HEK293 (cell line): Measurements from ENCODE around the gene SUN3.
A peak's percentile ranks its signal among the peaks of the same experiment; 100 is the strongest.

Experiments
- CTCF ChIA-PET: fragments of 350-600 bp; formaldehyde crosslinking; extraction: SDS; loops from one replicate; lab custom pipeline; 2021; ENCODE audit warnings: antibody characterized with exemption; lab: Yijun Ruan, JAX
- POLR2A ChIA-PET: fragments of 300-600 bp; formaldehyde crosslinking; extraction: SDS; loops from one replicate; lab custom pipeline; 2020; ENCODE audit warnings: antibody characterized with exemption, inconsistent platforms; lab: Yijun Ruan, JAX
- H3K27ac ChIP-seq: fragments of 200-500 bp; sonication (Bioruptor generic); 2 replicates; pipeline ENCODE4 v1.5.1; 2014; ENCODE audit warnings: low read depth, low read length, control low read depth, inconsistent platforms; ENCODE audit errors: extremely low read depth
- H3K36me3 ChIP-seq, 2 experiments: fragments of 200-500 bp in 1 of 2; sonication (Bioruptor generic) in 1 of 2; 1 replicate in 1 of 2; 2 replicates in 1 of 2; pipeline ENCODE4 v1.5.1; 2014 to 2017; ENCODE audit warnings: inconsistent platforms in 2 of 2, low read length in 2 of 2; ENCODE audit not compliant: control insufficient read depth in 2 of 2, insufficient read depth in 1 of 2
- H3K4me1 ChIP-seq: fragments of 200-500 bp; sonication (Bioruptor generic); 2 replicates; pipeline ENCODE4 v1.5.1; 2014; ENCODE audit warnings: mild to moderate bottlenecking, low read length, inconsistent platforms; ENCODE audit not compliant: control insufficient read depth, insufficient read depth
- H3K4me3 ChIP-seq: 2 replicates; pipeline ENCODE4 v1.5.1; 2011; ENCODE audit warnings: low read depth, mild to moderate bottlenecking, control low read depth, low read length, moderate library complexity
- H3K9me3 ChIP-seq: fragments of 200-500 bp; sonication (Bioruptor generic); 2 replicates; pipeline ENCODE4 v1.5.1; 2014; ENCODE audit warnings: low read depth, low read length, inconsistent platforms; ENCODE audit not compliant: control insufficient read depth, insufficient read depth
- CTCF ChIP-seq: fragments of 450-650 bp; formaldehyde crosslinking; IDR thresholded peaks from 2 replicates; pipeline ENCODE4 v1.5.1; 2016; ENCODE audit warnings: missing biosample characterization, missing genetic modification characterization
- HIC1 ChIP-seq: fragments of 450-650 bp; formaldehyde crosslinking; IDR thresholded peaks from 2 replicates; pipeline ENCODE4 v1.5.1; 2016; ENCODE audit warnings: missing biosample characterization, missing genetic modification characterization
- PATZ1 ChIP-seq: fragments of 450-650 bp; formaldehyde crosslinking; IDR thresholded peaks from 2 replicates; pipeline ENCODE4 v1.5.1; 2016; ENCODE audit warnings: missing biosample characterization, missing genetic modification characterization
- SALL2 ChIP-seq: fragments of 450-650 bp; formaldehyde crosslinking; IDR thresholded peaks from 2 replicates; pipeline ENCODE4 v1.5.0; 2017; ENCODE audit warnings: missing biosample characterization, mild to moderate bottlenecking, missing genetic modification characterization, borderline replicate concordance
- SCRT2 ChIP-seq: fragments of 450-650 bp; formaldehyde crosslinking; IDR thresholded peaks from 2 replicates; pipeline ENCODE4 v1.5.1; 2016; ENCODE audit warnings: missing biosample characterization, missing genetic modification characterization
- SP2 ChIP-seq: fragments of 450-650 bp; formaldehyde crosslinking; IDR thresholded peaks from 2 replicates; pipeline ENCODE4 v1.5.1; 2016; ENCODE audit warnings: missing biosample characterization, missing genetic modification characterization
- ZBTB7A ChIP-seq: fragments of 450-650 bp; formaldehyde crosslinking; IDR thresholded peaks from 2 replicates; pipeline ENCODE4 v1.5.1; 2016; ENCODE audit warnings: low read depth, missing biosample characterization, missing genetic modification characterization
- ZFHX2 ChIP-seq: fragments of 450-650 bp; formaldehyde crosslinking; conservative IDR thresholded peaks from 2 replicates; pipeline ENCODE4 v1.5.1; 2016; ENCODE audit warnings: missing biosample characterization, missing genetic modification characterization
- ZFP3 ChIP-seq: fragments of 450-650 bp; formaldehyde crosslinking; IDR thresholded peaks from 2 replicates; pipeline ENCODE4 v1.5.1; 2016; ENCODE audit warnings: low read depth, missing biosample characterization, missing genetic modification characterization
- ZNF169 ChIP-seq: fragments of 450-650 bp; formaldehyde crosslinking; IDR thresholded peaks from 2 replicates; pipeline ENCODE4 v1.5.1; 2016; ENCODE audit warnings: missing biosample characterization, missing genetic modification characterization
- ZNF335 ChIP-seq: fragments of 450-650 bp; formaldehyde crosslinking; conservative IDR thresholded peaks from 2 replicates; pipeline ENCODE4 v1.5.1; 2016; ENCODE audit warnings: missing biosample characterization, missing genetic modification characterization
- ZNF449 ChIP-seq: fragments of 450-650 bp; formaldehyde crosslinking; IDR thresholded peaks from 2 replicates; pipeline ENCODE4 v1.5.1; 2017; ENCODE audit warnings: missing biosample characterization, mild to moderate bottlenecking, missing genetic modification characterization, moderate library complexity
- ZNF518A ChIP-seq: fragments of 450-650 bp; formaldehyde crosslinking; conservative IDR thresholded peaks from 2 replicates; pipeline ENCODE4 v1.5.1; 2016; ENCODE audit warnings: low read depth, missing biosample characterization, missing genetic modification characterization
- ZNF777 ChIP-seq: fragments of 450-650 bp; formaldehyde crosslinking; IDR thresholded peaks from 2 replicates; pipeline ENCODE4 v1.5.1; 2017; ENCODE audit warnings: missing biosample characterization, missing genetic modification characterization, borderline replicate concordance
- ZSCAN23 ChIP-seq: fragments of 450-650 bp; formaldehyde crosslinking; IDR thresholded peaks from 2 replicates; pipeline ENCODE4 v1.5.1; 2016; ENCODE audit warnings: missing biosample characterization, missing genetic modification characterization
- TF ChIP-seq, protein P1 (sequence below): fragments of 450-650 bp; formaldehyde crosslinking; optimal IDR thresholded peaks from 2 replicates; pipeline ENCODE3; 2016; ENCODE audit warnings: missing biosample characterization, mild to moderate bottlenecking, missing genetic modification characterization
- TF ChIP-seq, protein P2 (sequence below): fragments of 450-650 bp; formaldehyde crosslinking; IDR thresholded peaks from 2 replicates; pipeline ENCODE4 v1.5.1; 2016; ENCODE audit warnings: missing biosample characterization, missing genetic modification characterization

SUN3 gene

GRCh38 chr7:48035301-48035966 lies 6.5 kb upstream of the SUN3 start, which contains the start of gene C7orf57:
C7orf57 (plus strand) TSS chr7:48035543; CDS start chr7:48036309, 766 bp downstream.
- CTCF ChIA-PET: no interaction called here
- H3K27ac ChIP-seq: no peak within 1 kb of the TSS
- TF ChIP-seq ZNF335 (tag by site-specific recombination) (peak; percentile 84), HIC1 (tag by site-specific recombination) (peak; percentile 43; the same call in 1 of the 2 replicates), ZBTB7A (no peak), SP2 (peak; percentile 91), ZFP3 (tag by site-specific recombination) (no peak), ZFHX2 (tag by site-specific recombination) (peak; percentile 39), CTCF (tag by site-specific recombination) (0 out of 2 replicates have a peak, but pooled peaks have one; percentile 12), ZNF518A (tag by site-specific recombination) (no peak), ZNF777 (tag by site-specific recombination) (0 out of 2 replicates have a peak, but pooled peaks have one; percentile 75), ZNF449 (tag by site-specific recombination) (peak; percentile 63), PATZ1 (tag by site-specific recombination) (0 out of 2 replicates have a peak, but pooled peaks have one; percentile 16), SCRT2 (tag by site-specific recombination) (peak; percentile 96), ZSCAN23 (tag by site-specific recombination) (no peak), SALL2 (no peak), ZNF169 (tag by site-specific recombination) (no peak)
- TF ChIP-seq, protein P1, sequence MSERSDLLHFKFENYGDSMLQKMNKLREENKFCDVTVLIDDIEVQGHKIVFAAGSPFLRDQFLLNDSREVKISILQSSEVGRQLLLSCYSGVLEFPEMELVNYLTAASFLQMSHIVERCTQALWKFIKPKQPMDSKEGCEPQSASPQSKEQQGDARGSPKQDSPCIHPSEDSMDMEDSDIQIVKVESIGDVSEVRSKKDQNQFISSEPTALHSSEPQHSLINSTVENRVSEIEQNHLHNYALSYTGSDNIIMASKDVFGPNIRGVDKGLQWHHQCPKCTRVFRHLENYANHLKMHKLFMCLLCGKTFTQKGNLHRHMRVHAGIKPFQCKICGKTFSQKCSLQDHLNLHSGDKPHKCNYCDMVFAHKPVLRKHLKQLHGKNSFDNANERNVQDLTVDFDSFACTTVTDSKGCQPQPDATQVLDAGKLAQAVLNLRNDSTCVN (tag by site-specific recombination): no peak
- TF ChIP-seq, protein P2, sequence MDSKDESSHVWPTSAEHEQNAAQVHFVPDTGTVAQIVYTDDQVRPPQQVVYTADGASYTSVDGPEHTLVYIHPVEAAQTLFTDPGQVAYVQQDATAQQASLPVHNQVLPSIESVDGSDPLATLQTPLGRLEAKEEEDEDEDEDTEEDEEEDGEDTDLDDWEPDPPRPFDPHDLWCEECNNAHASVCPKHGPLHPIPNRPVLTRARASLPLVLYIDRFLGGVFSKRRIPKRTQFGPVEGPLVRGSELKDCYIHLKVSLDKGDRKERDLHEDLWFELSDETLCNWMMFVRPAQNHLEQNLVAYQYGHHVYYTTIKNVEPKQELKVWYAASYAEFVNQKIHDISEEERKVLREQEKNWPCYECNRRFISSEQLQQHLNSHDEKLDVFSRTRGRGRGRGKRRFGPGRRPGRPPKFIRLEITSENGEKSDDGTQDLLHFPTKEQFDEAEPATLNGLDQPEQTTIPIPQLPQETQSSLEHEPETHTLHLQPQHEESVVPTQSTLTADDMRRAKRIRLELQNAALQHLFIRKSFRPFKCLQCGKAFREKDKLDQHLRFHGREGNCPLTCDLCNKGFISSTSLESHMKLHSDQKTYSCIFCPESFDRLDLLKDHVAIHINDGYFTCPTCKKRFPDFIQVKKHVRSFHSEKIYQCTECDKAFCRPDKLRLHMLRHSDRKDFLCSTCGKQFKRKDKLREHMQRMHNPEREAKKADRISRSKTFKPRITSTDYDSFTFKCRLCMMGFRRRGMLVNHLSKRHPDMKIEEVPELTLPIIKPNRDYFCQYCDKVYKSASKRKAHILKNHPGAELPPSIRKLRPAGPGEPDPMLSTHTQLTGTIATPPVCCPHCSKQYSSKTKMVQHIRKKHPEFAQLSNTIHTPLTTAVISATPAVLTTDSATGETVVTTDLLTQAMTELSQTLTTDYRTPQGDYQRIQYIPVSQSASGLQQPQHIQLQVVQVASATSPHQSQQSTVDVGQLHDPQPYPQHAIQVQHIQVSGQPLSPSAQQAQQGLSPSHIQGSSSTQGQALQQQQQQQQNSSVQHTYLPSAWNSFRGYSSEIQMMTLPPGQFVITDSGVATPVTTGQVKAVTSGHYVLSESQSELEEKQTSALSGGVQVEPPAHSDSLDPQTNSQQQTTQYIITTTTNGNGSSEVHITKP: peak; percentile 51; the same call in 1 of the 2 replicates

More at GRCh38 chr7:48035301-48035966, 6.5 kb upstream of the SUN3 start, which contains the start of gene C7orf57:
- POLR2A ChIA-PET: interaction anchor here (1.0 to 1.3 kb wide), 2 partner anchors 53 to 56 kb away, joined by 3 to 4 read pairs; no protein-coding TSS in a partner anchor
- Histone ChIP-seq H3K36me3 (no peaks in the 10 kb centered on the region), H3K9me3 (no peaks in the 10 kb centered on the region), H3K4me1 (peaks cover 3% of the 10 kb centered on the region), H3K4me3 (peak within 1 kb of the TSS; percentile 74)
